ENCODE data around the gene SPTB.
"Not testable (repeated sequence)": the region's sequence is repeated elsewhere in the genome, so short reads cannot be mapped to it uniquely, and the experiment has no call there.

Gene SPTB

GRCh38 chr14:64879635-64880220, at the start of gene SPTB:
Gene SPTB, minus strand, starts transcription at chr14:64879907. Its CDS starts 56,813 bp downstream, at chr14:64823094.
- in situ Hi-C loops (cut with MboI; ENCODE audit: low sequenced_read_pairs) = no loop called here

- in situ Hi-C loops (cut with MboI; ENCODE audit: low sequenced_read_pairs) = no loop called here
Observed at GRCh38 chr14:64929014-64929359, 49.3 kb upstream of the SPTB start.

- in situ Hi-C loops (cut with MboI; ENCODE audit: low sequenced_read_pairs) = no loop called here
Observed at GRCh38 chr14:64928239-64929013, 48.7 kb upstream of the SPTB start.

- in situ Hi-C loops (cut with MboI; ENCODE audit: low sequenced_read_pairs) = no loop called here
Observed at GRCh38 chr14:64927031-64927430, 47.3 kb upstream of the SPTB start.

- in situ Hi-C loops (cut with MboI; ENCODE audit: low sequenced_read_pairs) = no loop called here
Observed at GRCh38 chr14:64926398-64926995, 46.8 kb upstream of the SPTB start.

- in situ Hi-C loops (cut with MboI; ENCODE audit: low sequenced_read_pairs) = no loop called here
Observed at GRCh38 chr14:64923015-64923414, 43.3 kb upstream of the SPTB start.

GRCh38 chr14:64920465-64920864, 40.8 kb upstream of the SPTB start:
- in situ Hi-C loops (cut with MboI; ENCODE audit: low sequenced_read_pairs) = no loop called here

- in situ Hi-C loops (cut with MboI; ENCODE audit: low sequenced_read_pairs) = no loop called here
Observed at GRCh38 chr14:64919618-64920017, 39.9 kb upstream of the SPTB start.

GRCh38 chr14:64919215-64919614, 39.5 kb upstream of the SPTB start:
- in situ Hi-C loops (cut with MboI; ENCODE audit: low sequenced_read_pairs) = no loop called here

GRCh38 chr14:64918216-64918615, 38.5 kb upstream of the SPTB start:
- in situ Hi-C loops (cut with MboI; ENCODE audit: low sequenced_read_pairs) = no loop called here

GRCh38 chr14:64915797-64916196, 36.1 kb upstream of the SPTB start:
- in situ Hi-C loops (cut with MboI; ENCODE audit: low sequenced_read_pairs) = no loop called here

GRCh38 chr14:64915029-64915424, 35.3 kb upstream of the SPTB start:
- in situ Hi-C loops (cut with MboI; ENCODE audit: low sequenced_read_pairs) = no loop called here

- in situ Hi-C loops (cut with MboI; ENCODE audit: low sequenced_read_pairs) = no loop called here
Observed at GRCh38 chr14:64914237-64915028, 34.7 kb upstream of the SPTB start, which contains the start of gene CHURC1. Gene CHURC1, plus strand, starts transcription at chr14:64914455. Its CDS starts 41 bp downstream, at chr14:64914496.

- in situ Hi-C loops (cut with MboI; ENCODE audit: low sequenced_read_pairs) = not testable (repeated sequence)
Observed at GRCh38 chr14:64913477-64913876, 33.8 kb upstream of the SPTB start.

GRCh38 chr14:64912261-64912660, 32.6 kb upstream of the SPTB start:
- in situ Hi-C loops (cut with MboI; ENCODE audit: low sequenced_read_pairs) = no loop called here

- in situ Hi-C loops (cut with MboI; ENCODE audit: low sequenced_read_pairs) = no loop called here
Observed at GRCh38 chr14:64910847-64911495, 31.3 kb upstream of the SPTB start.

GRCh38 chr14:64906022-64906421, 26.3 kb upstream of the SPTB start:
- in situ Hi-C loops (cut with MboI; ENCODE audit: low sequenced_read_pairs) = no loop called here

- in situ Hi-C loops (cut with MboI; ENCODE audit: low sequenced_read_pairs) = no loop called here
Observed at GRCh38 chr14:64899958-64900357, 20.3 kb upstream of the SPTB start.

GRCh38 chr14:64891839-64892375, 12.2 kb upstream of the SPTB start:
- in situ Hi-C loops (cut with MboI; ENCODE audit: low sequenced_read_pairs) = no loop called here

GRCh38 chr14:64891173-64891838, 11.6 kb upstream of the SPTB start:
- in situ Hi-C loops (cut with MboI; ENCODE audit: low sequenced_read_pairs) = no loop called here
